ENCODE results near the gene PROS1.
"Not testable (repeated sequence)": the region's sequence is repeated elsewhere in the genome, so short reads cannot be mapped to it uniquely, and the experiment has no call there.

DNA sequence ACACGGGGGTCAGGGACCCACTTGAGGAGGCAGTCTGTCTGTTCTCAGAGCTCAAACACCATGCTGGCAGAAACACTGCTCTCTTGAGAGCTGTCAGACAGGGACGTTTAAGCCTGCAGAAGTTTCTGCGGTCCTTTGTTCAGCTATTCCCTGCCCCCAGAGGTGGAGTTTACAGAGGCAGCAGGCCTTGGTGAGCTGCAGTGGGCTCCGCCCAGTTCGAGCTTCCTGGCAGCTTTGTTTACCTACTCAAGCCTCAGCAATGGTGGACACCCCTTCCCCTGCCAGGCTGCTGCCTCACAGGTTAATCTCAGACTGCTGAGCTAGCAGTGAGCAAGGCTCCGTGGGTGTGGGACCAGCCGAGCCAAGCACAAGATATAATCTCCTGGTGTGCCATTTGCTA, 121.5 kb downstream of the PROS1 start:
- TF ChIP-seq CTCF, POLR2A (IDR thresholded peaks at IDR 0.05): not testable (repeated sequence)

Data from right lobe of liver (tissue), 4 donors.